ENCODE data around the gene PTH1R.

DNA sequence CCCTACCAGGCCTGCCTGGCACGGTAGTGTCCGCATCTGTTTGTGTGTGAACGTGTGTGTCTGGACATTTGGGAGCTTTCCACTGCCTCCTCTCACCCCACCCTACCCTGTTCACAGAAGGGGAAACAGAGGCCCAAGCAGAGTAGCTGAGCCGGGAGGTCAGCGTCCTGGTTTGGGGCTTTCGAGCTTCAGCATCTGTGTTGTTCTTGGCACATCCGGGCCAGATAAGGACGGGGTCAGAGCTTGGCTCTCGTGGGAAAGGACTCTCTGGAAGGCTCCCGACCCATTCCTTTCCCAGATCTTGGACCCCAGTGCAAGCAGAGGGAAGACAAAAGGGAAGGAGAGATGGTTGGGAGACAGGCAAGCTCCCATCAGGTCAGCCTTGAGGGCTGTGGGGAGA, 6.3 kb upstream of the PTH1R start:
- TF ChIP-seq CTCF (optimal IDR thresholded peaks at IDR 0.05 in 1 of 3, IDR thresholded peaks at IDR 0.05 in 1 of 3, conservative IDR thresholded peaks at IDR 0.05 in 1 of 3; ENCODE audit: extremely low read depth in 1 of 3, insufficient read depth in 2 of 3, low read length in 3 of 3) (no peak), EZH2 (IDR thresholded peaks at IDR 0.05; ENCODE audit: low read length) (no peak)
